Lower leg skin (tissue), 3 donors: ENCODE measurements around the gene NADK.
"Not testable (repeated sequence)": the region's sequence is repeated elsewhere in the genome, so short reads cannot be mapped to it uniquely, and the experiment has no call there.

Experiments
- POLR2A ChIP-seq, 2 donors: fragments of 450-650 bp; IDR thresholded peaks; one replicate each; pipeline ENCODE4 v1.6.1; 2016 to 2017; ENCODE audit warnings: antibody characterized with exemption in 2 of 2, mild to moderate bottlenecking in 1 of 2, moderate library complexity in 1 of 2
- TF ChIP-seq, protein P1 (sequence below), 3 donors: fragments of 450-650 bp; IDR thresholded peaks; one replicate each; pipeline ENCODE4 v1.5.1; 2016; ENCODE audit warnings: antibody characterized with exemption in 3 of 3, mild to moderate bottlenecking in 3 of 3, moderate library complexity in 2 of 3

DNA sequence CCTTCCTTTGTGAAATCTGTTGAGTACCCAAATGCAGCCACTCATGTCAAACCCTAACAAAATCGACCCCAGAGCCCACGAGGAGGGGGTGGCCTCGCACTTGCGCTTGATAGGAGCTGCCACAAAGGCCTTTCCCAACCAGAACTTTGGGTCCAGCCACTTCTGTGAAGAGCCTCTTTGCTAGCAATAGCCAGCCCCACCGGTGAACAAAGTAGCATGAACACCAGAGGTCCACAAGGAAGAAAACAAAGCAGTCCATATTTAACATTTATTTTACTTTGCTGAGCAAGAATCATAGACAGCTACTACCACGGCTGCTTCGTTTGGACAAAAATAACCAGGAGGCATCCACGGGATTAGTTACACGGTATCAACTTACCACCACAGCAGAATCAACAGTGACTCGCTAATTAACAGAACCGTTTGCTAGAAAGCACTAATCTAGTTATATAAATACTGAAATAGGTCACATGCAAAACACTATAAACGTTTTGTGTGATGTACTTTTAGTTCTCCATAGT is 51.1 kb downstream of the NADK start:
- TF ChIP-seq, protein P1, sequence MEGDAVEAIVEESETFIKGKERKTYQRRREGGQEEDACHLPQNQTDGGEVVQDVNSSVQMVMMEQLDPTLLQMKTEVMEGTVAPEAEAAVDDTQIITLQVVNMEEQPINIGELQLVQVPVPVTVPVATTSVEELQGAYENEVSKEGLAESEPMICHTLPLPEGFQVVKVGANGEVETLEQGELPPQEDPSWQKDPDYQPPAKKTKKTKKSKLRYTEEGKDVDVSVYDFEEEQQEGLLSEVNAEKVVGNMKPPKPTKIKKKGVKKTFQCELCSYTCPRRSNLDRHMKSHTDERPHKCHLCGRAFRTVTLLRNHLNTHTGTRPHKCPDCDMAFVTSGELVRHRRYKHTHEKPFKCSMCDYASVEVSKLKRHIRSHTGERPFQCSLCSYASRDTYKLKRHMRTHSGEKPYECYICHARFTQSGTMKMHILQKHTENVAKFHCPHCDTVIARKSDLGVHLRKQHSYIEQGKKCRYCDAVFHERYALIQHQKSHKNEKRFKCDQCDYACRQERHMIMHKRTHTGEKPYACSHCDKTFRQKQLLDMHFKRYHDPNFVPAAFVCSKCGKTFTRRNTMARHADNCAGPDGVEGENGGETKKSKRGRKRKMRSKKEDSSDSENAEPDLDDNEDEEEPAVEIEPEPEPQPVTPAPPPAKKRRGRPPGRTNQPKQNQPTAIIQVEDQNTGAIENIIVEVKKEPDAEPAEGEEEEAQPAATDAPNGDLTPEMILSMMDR (IDR thresholded peaks at IDR 0.05) = not testable (repeated sequence)
- TF ChIP-seq POLR2A (IDR thresholded peaks at IDR 0.05) = not testable (repeated sequence)
